Panc1 (cell line): ENCODE data around the gene SYT13. TPM values are rescaled to one million over a fixed set of nuclear protein-coding genes. Genes with fewer than 3 reads are reported as not detected.

Source experiments
- ATAC-seq: fragments of 200-7000 bp; cut with Tn5 transposase; 2 replicates; pipeline ENCODE4 v1.9.1; 2020; ENCODE audit warnings: mild to moderate bottlenecking, moderate library complexity
- BruUV-seq: library from RNA; stranded (reverse); fragments of 400-500 nt; replicated peaks from 2 replicates; lab custom pipeline; 2021; lab: Mats Ljungman, UMichigan
- CTCF ChIA-PET: fragments of 300-600 bp; sonication (Branson Sonifier 250); formaldehyde crosslinking; loops from one replicate; lab custom pipeline; 2022; ENCODE audit warnings: antibody characterized with exemption; lab: Charles Lee
- POLR2A ChIA-PET: fragments of 300-600 bp; sonication (Branson Sonifier 250); formaldehyde crosslinking; loops from one replicate; lab custom pipeline; 2022; ENCODE audit warnings: antibody characterized with exemption; lab: Charles Lee
- DNase-seq: peaks from one replicate; pipeline ENCODE4 v3.0.0-alpha.2; 2010; ENCODE audit warnings: low read depth, low spot score
- H3K27ac ChIP-seq: 2 replicates; pipeline ENCODE4 v1.5.1; 2011; ENCODE audit warnings: mild to moderate bottlenecking, low read length, inconsistent platforms
- H3K27me3 ChIP-seq: fragments of 200-500 bp; sonication (Bioruptor generic); 2 replicates; pipeline ENCODE4 v1.6.0; 2014; ENCODE audit warnings: low read length, inconsistent platforms; ENCODE audit not compliant: control insufficient read depth, insufficient read depth
- H3K36me3 ChIP-seq: fragments of 200-500 bp; sonication (Bioruptor generic); 2 replicates; pipeline ENCODE4 v1.5.1; 2014; ENCODE audit warnings: inconsistent platforms, mild to moderate bottlenecking, low read length, moderate library complexity; ENCODE audit not compliant: control insufficient read depth, insufficient read depth
- H3K4me1 ChIP-seq: 2 replicates; pipeline ENCODE4 v1.5.1; 2011; ENCODE audit warnings: inconsistent platforms, mild to moderate bottlenecking, low read length, moderate library complexity; ENCODE audit not compliant: control insufficient read depth, insufficient read depth
- H3K4me3 ChIP-seq, 2 experiments: 2 replicates each; pipeline ENCODE4 v1.5.1; 2011 to 2012; ENCODE audit warnings: low read depth in 2 of 2, low read length in 2 of 2, mild to moderate bottlenecking in 2 of 2, inconsistent platforms in 1 of 2, moderate library complexity in 1 of 2
- H3K9me3 ChIP-seq: fragments of 200-500 bp; sonication (Bioruptor generic); 2 replicates; pipeline ENCODE4 v1.5.1; 2014; ENCODE audit warnings: low read depth, mild to moderate bottlenecking, inconsistent platforms, low read length, moderate library complexity; ENCODE audit not compliant: control insufficient read depth, insufficient read depth
- POLR2AphosphoS5 ChIP-seq: IDR thresholded peaks from 2 replicates; pipeline ENCODE4 v1.6.1; 2012; ENCODE audit warnings: mild to moderate bottlenecking, low read depth, low read length, moderate library complexity
- SIN3A ChIP-seq: IDR thresholded peaks from 2 replicates; pipeline ENCODE4 v1.6.1; 2012; ENCODE audit warnings: low read depth, mild to moderate bottlenecking, low read length, moderate library complexity, borderline replicate concordance; ENCODE audit not compliant: insufficient read depth
- TCF7L2 ChIP-seq: IDR thresholded peaks from 2 replicates; pipeline ENCODE4 v1.6.1; 2011; ENCODE audit warnings: mild to moderate bottlenecking, low read depth, low read length, inconsistent platforms
- in situ Hi-C: cut with HindIII; loops from 2 replicates; pipeline ENCODE4 v1.10.0; 2016; ENCODE audit warnings: low sequenced_read_pairs, low pct_unique_long_range_greater_than_20kb
- intact Hi-C: fragments of 100-400 bp; cut with micrococcal nuclease; formaldehyde crosslinking; loops from one replicate; pipeline ENCODE4 v1.10.0; 2022; ENCODE audit not compliant: unreplicated experiment
- total RNA-seq: library from RNA; stranded (reverse); gene quantifications from one replicate; pipeline ENCODE4 v1.2.1, GENCODE V29; 2021; ENCODE audit not compliant: unreplicated experiment
- TF ChIP-seq, protein P1 (sequence below): fragments of 450-650 bp; IDR thresholded peaks from 2 replicates; pipeline ENCODE4 v1.5.1; 2017; ENCODE audit warnings: mild to moderate bottlenecking
- TF ChIP-seq, protein P2 (sequence below), 2 experiments: IDR thresholded peaks; 2 replicates each; pipeline ENCODE4 v1.6.1; 2011 to 2012; ENCODE audit warnings: low read depth in 2 of 2, control low read depth in 1 of 2, low read length in 1 of 2, mild to moderate bottlenecking in 1 of 2, moderate library complexity in 1 of 2; ENCODE audit not compliant: insufficient read depth in 1 of 2

Gene SYT13
- total RNA-seq, 1 experiment from 2014 or later, result 0.13 TPM

DNA sequence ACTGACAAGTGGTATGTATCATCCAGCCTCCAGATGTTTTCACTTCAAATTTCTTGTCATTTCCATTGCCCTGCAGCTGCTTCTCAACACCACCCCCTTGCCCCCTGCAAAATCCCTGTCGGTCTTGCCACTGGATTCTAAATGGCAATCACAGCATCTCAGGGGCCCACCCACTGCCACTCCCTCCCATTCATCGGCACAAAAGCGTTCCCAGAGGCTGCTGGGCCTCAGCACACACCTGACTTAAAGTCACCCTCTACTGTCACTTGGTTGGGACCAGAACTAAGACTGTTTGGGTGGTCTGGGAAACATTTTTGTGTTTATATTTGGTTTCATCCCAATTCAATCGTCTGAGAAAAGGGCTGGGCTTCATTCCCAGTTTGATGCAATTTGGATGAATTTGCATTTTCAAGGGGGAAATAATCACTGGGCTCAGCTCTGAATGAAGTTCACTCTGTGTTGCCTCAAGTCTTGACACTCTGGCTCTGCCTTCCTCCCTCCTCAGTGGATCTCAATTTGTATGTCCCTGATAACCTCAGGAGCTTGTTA lies 27.1 kb downstream of the SYT13 start:
- CTCF ChIA-PET, result no interaction called here
- ATAC-seq, result no peak
- TF ChIP-seq TCF7L2 (no peak), SIN3A (no peak), POLR2AphosphoS5 (no peak)
- TF ChIP-seq, protein P1, sequence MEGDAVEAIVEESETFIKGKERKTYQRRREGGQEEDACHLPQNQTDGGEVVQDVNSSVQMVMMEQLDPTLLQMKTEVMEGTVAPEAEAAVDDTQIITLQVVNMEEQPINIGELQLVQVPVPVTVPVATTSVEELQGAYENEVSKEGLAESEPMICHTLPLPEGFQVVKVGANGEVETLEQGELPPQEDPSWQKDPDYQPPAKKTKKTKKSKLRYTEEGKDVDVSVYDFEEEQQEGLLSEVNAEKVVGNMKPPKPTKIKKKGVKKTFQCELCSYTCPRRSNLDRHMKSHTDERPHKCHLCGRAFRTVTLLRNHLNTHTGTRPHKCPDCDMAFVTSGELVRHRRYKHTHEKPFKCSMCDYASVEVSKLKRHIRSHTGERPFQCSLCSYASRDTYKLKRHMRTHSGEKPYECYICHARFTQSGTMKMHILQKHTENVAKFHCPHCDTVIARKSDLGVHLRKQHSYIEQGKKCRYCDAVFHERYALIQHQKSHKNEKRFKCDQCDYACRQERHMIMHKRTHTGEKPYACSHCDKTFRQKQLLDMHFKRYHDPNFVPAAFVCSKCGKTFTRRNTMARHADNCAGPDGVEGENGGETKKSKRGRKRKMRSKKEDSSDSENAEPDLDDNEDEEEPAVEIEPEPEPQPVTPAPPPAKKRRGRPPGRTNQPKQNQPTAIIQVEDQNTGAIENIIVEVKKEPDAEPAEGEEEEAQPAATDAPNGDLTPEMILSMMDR, result no peak
- TF ChIP-seq, protein P2, sequence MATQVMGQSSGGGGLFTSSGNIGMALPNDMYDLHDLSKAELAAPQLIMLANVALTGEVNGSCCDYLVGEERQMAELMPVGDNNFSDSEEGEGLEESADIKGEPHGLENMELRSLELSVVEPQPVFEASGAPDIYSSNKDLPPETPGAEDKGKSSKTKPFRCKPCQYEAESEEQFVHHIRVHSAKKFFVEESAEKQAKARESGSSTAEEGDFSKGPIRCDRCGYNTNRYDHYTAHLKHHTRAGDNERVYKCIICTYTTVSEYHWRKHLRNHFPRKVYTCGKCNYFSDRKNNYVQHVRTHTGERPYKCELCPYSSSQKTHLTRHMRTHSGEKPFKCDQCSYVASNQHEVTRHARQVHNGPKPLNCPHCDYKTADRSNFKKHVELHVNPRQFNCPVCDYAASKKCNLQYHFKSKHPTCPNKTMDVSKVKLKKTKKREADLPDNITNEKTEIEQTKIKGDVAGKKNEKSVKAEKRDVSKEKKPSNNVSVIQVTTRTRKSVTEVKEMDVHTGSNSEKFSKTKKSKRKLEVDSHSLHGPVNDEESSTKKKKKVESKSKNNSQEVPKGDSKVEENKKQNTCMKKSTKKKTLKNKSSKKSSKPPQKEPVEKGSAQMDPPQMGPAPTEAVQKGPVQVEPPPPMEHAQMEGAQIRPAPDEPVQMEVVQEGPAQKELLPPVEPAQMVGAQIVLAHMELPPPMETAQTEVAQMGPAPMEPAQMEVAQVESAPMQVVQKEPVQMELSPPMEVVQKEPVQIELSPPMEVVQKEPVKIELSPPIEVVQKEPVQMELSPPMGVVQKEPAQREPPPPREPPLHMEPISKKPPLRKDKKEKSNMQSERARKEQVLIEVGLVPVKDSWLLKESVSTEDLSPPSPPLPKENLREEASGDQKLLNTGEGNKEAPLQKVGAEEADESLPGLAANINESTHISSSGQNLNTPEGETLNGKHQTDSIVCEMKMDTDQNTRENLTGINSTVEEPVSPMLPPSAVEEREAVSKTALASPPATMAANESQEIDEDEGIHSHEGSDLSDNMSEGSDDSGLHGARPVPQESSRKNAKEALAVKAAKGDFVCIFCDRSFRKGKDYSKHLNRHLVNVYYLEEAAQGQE (IDR thresholded peaks at IDR 0.05; ENCODE audit: insufficient read depth in 1 of 2, low read depth in 2 of 2, low read length in 1 of 2), result no peak
- Histone ChIP-seq H3K4me3 (no peak overlapping the region), H3K27ac (no peak overlapping the region), H3K4me1 (no peaks in the 10 kb centered on the region), H3K36me3 (no peaks in the 10 kb centered on the region), H3K27me3 (peaks cover 2% of the 10 kb centered on the region; the same call in 1 of the 2 replicates), H3K9me3 (no peaks in the 10 kb centered on the region)
- no TSS peak for BruUV-seq
- in situ Hi-C loops (no loop called here), intact Hi-C loops (no loop called here)
- POLR2A ChIA-PET, result no interaction called here
- DNase-seq, result no peak

DNA sequence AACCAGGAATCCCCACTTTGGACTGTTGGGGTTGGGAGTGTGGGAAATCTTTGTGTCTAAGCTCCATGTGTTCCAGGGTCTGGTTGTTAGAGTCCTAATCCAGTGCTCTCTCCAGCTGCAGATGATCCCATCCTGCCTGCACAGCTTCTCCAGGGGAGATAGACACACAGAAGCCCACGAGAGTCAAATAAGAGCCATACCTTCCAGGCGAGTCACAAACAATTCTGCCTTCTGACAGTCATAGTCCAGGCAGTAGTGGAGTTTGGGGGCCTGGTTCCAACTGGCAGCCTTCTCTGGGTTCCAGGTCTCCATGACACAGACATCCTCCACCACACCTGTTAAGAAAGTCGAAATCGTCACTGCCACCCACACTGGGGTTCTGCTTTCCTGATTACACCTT lies 32.1 kb downstream of the SYT13 start:
- no peak for ATAC-seq
- Histone ChIP-seq H3K4me3 (no peak overlapping the region), H3K9me3 (no peaks in the 10 kb centered on the region), H3K36me3 (no peaks in the 10 kb centered on the region), H3K27me3 (peaks cover 2% of the 10 kb centered on the region; the same call in 1 of the 2 replicates), H3K4me1 (no peaks in the 10 kb centered on the region), H3K27ac (no peak overlapping the region)
- in situ Hi-C loops, result no loop called here
- no peak for DNase-seq
- TF ChIP-seq POLR2AphosphoS5 (no peak), SIN3A (no peak), TCF7L2 (no peak)
- TF ChIP-seq, protein P2 (IDR thresholded peaks at IDR 0.05; ENCODE audit: insufficient read depth in 1 of 2, low read depth in 2 of 2, low read length in 1 of 2), result no peak
- TF ChIP-seq, protein P1, result no peak
- ChIA-PET POLR2A (no interaction called here), CTCF (no interaction called here)
- intact Hi-C loops, result no loop called here
- no TSS peak for BruUV-seq
